ENCODE measurements around the gene CREB5.

The CREB5 gene

GRCh38 chr7:28484606-28484935 is 72.3 kb downstream of the CREB5 start:
- peaks cover 0 to 6% of the 10 kb centered on the region in 2 donors for H3K27me3 ChIP-seq (ENCODE audit: control insufficient read depth in 1 of 2, insufficient read depth in 2 of 2, low read length in 2 of 2)
- no peak overlapping the region for H3K4me3 ChIP-seq (ENCODE audit: low read depth in 1 of 2, low read length in 2 of 2)
- no peaks in the 10 kb centered on the region for H3K36me3 ChIP-seq (ENCODE audit: control insufficient read depth in 1 of 2, insufficient read depth in 2 of 2, low read length in 2 of 2)
- no peak overlapping the region for H3K27ac ChIP-seq (ENCODE audit: low read depth, low read length)
- H3K9ac ChIP-seq (ENCODE audit: low read depth in 1 of 2, low read length in 2 of 2): no peak overlapping the region
- H3K9me3 ChIP-seq (ENCODE audit: control insufficient read depth in 1 of 2, low read length in 2 of 2): no peaks in the 10 kb centered on the region
- H3K4me1 ChIP-seq (ENCODE audit: control insufficient read depth in 1 of 2, insufficient read depth in 2 of 2, low read length in 2 of 2): no peaks in the 10 kb centered on the region

DNA sequence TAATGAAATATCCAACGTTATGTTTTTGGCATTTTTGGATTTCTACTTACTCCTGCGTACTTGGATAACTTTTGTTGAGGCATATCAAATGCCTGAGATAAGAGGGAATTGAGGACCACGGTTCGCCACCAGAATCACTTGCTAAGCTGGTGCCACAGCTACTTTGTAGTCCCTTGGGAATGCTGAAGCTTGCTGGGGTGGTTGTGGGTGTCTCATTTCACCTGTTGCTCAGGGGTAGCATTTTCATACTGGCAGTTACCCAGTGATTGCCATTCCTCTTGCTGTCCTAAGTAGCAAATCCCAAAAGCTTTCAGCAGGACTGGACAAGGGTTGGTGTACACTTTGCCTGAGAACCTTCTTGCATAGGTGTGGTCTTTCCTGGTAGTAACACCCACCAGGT is 75.2 kb downstream of the CREB5 start:
- H3K4me1 ChIP-seq (ENCODE audit: control insufficient read depth in 1 of 2, insufficient read depth in 2 of 2, low read length in 2 of 2): no peaks in the 10 kb centered on the region
- no peak overlapping the region for H3K27ac ChIP-seq (ENCODE audit: low read depth, low read length)
- no peaks in the 10 kb centered on the region for H3K36me3 ChIP-seq (ENCODE audit: control insufficient read depth in 1 of 2, insufficient read depth in 2 of 2, low read length in 2 of 2)
- H3K9ac ChIP-seq (ENCODE audit: low read depth in 1 of 2, low read length in 2 of 2): no peak overlapping the region
- H3K4me3 ChIP-seq (ENCODE audit: low read depth in 1 of 2, low read length in 2 of 2): no peak overlapping the region
- H3K9me3 ChIP-seq (ENCODE audit: control insufficient read depth in 1 of 2, low read length in 2 of 2): no peaks in the 10 kb centered on the region
- H3K27me3 ChIP-seq (ENCODE audit: control insufficient read depth in 1 of 2, insufficient read depth in 2 of 2, low read length in 2 of 2): no peaks in the 10 kb centered on the region

GRCh38 chr7:28488061-28488791 is 75.9 kb downstream of the CREB5 start:
- Histone ChIP-seq H3K4me1 (ENCODE audit: control insufficient read depth in 1 of 2, insufficient read depth in 2 of 2, low read length in 2 of 2) (no peaks in the 10 kb centered on the region), H3K4me3 (ENCODE audit: low read depth in 1 of 2, low read length in 2 of 2) (no peak overlapping the region), H3K27ac (ENCODE audit: low read depth, low read length) (no peak overlapping the region), H3K9me3 (ENCODE audit: control insufficient read depth in 1 of 2, low read length in 2 of 2) (no peaks in the 10 kb centered on the region), H3K36me3 (ENCODE audit: control insufficient read depth in 1 of 2, insufficient read depth in 2 of 2, low read length in 2 of 2) (no peaks in the 10 kb centered on the region), H3K27me3 (ENCODE audit: control insufficient read depth in 1 of 2, insufficient read depth in 2 of 2, low read length in 2 of 2) (no peaks in the 10 kb centered on the region), H3K9ac (ENCODE audit: low read depth in 1 of 2, low read length in 2 of 2) (no peak overlapping the region)

DNA sequence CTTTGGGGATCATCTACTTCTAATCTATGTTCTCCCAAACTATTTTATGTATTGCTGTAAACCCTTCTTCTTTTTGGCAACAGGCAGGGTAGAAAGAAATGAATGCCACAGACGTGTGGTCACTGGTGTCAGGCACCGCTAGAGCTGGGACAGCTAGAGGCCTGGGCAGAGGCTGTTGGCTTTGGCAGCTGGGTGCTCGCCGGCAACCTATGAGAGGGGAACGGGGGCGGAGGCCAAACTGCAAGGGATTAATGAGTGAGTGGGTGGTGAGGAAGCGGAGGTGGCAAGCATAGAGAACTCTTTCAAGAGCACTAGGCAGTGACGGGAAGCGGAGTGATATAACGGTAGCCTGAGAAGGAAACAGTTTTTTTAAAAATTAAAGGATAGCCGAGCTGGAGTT is 78.5 kb downstream of the CREB5 start:
- Histone ChIP-seq H3K9me3 (ENCODE audit: control insufficient read depth in 1 of 2, low read length in 2 of 2) (no peaks in the 10 kb centered on the region), H3K27me3 (ENCODE audit: control insufficient read depth in 1 of 2, insufficient read depth in 2 of 2, low read length in 2 of 2) (no peaks in the 10 kb centered on the region), H3K4me3 (ENCODE audit: low read depth in 1 of 2, low read length in 2 of 2) (no peak overlapping the region), H3K4me1 (ENCODE audit: control insufficient read depth in 1 of 2, insufficient read depth in 2 of 2, low read length in 2 of 2) (peaks cover 0 to 4% of the 10 kb centered on the region in 2 donors), H3K27ac (ENCODE audit: low read depth, low read length) (no peak overlapping the region), H3K9ac (ENCODE audit: low read depth in 1 of 2, low read length in 2 of 2) (no peak overlapping the region), H3K36me3 (ENCODE audit: control insufficient read depth in 1 of 2, insufficient read depth in 2 of 2, low read length in 2 of 2) (no peaks in the 10 kb centered on the region)

GRCh38 chr7:28493477-28493876 is 81.2 kb downstream of the CREB5 start:
- H3K4me1 ChIP-seq (ENCODE audit: control insufficient read depth in 1 of 2, insufficient read depth in 2 of 2, low read length in 2 of 2): peaks cover 0 to 4% of the 10 kb centered on the region in 2 donors
- no peaks in the 10 kb centered on the region for H3K36me3 ChIP-seq (ENCODE audit: control insufficient read depth in 1 of 2, insufficient read depth in 2 of 2, low read length in 2 of 2)
- no peak overlapping the region for H3K4me3 ChIP-seq (ENCODE audit: low read depth in 1 of 2, low read length in 2 of 2)
- no peaks in the 10 kb centered on the region for H3K27me3 ChIP-seq (ENCODE audit: control insufficient read depth in 1 of 2, insufficient read depth in 2 of 2, low read length in 2 of 2)
- no peak overlapping the region for H3K27ac ChIP-seq (ENCODE audit: low read depth, low read length)
- no peaks in the 10 kb centered on the region for H3K9me3 ChIP-seq (ENCODE audit: control insufficient read depth in 1 of 2, low read length in 2 of 2)
- H3K9ac ChIP-seq (ENCODE audit: low read depth in 1 of 2, low read length in 2 of 2): no peak overlapping the region

DNA sequence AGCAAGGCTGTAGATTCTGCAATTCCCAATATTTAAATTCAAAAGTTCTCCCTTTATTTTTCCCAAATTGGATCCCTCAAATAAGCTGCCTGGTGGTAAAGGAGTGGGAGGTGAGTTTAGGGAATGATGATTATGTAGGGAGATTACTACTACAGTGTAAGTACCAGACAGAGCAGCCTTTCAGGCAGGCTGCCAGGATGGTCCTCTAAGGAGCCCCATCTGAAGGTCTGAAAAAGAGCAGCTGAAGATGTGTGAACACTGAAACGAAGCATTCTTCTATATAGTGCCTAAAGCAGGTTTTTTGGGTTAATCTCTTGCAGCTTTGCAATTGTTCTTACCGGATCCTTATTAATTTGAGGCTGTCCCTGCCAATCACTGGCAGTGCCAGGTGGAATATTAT is 84.7 kb downstream of the CREB5 start:
- Histone ChIP-seq H3K9ac (ENCODE audit: low read depth in 1 of 2, low read length in 2 of 2) (no peak overlapping the region), H3K27me3 (ENCODE audit: control insufficient read depth in 1 of 2, insufficient read depth in 2 of 2, low read length in 2 of 2) (no peaks in the 10 kb centered on the region), H3K9me3 (ENCODE audit: control insufficient read depth in 1 of 2, low read length in 2 of 2) (no peaks in the 10 kb centered on the region), H3K27ac (ENCODE audit: low read depth, low read length) (no peak overlapping the region), H3K36me3 (ENCODE audit: control insufficient read depth in 1 of 2, insufficient read depth in 2 of 2, low read length in 2 of 2) (no peaks in the 10 kb centered on the region), H3K4me1 (ENCODE audit: control insufficient read depth in 1 of 2, insufficient read depth in 2 of 2, low read length in 2 of 2) (peaks cover 0 to 4% of the 10 kb centered on the region in 2 donors), H3K4me3 (ENCODE audit: low read depth in 1 of 2, low read length in 2 of 2) (no peak overlapping the region)

DNA sequence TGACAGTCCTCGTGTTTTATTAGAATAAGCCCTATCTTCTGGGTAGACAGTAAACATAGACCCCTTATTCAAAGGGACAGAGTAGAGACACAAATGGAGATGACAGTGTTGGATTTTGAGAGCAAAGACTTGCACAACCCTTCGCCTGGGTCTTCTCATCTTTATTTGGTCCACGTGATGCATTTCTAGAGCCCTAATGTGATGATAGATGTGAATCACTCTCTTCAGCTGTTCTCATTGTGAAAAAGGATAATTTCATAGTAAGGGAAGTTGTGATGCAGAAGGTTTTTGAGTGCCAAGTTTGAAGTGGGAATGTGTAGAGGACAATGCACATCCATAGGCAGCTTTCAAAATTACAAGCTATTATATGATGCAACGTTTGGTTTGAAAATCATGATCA is 86.3 kb downstream of the CREB5 start:
- Histone ChIP-seq H3K9ac (ENCODE audit: low read depth in 1 of 2, low read length in 2 of 2) (no peak overlapping the region), H3K4me3 (ENCODE audit: low read depth in 1 of 2, low read length in 2 of 2) (no peak overlapping the region), H3K4me1 (ENCODE audit: control insufficient read depth in 1 of 2, insufficient read depth in 2 of 2, low read length in 2 of 2) (peaks cover 0 to 4% of the 10 kb centered on the region in 2 donors), H3K27ac (ENCODE audit: low read depth, low read length) (no peak overlapping the region), H3K27me3 (ENCODE audit: control insufficient read depth in 1 of 2, insufficient read depth in 2 of 2, low read length in 2 of 2) (no peaks in the 10 kb centered on the region), H3K9me3 (ENCODE audit: control insufficient read depth in 1 of 2, low read length in 2 of 2) (no peaks in the 10 kb centered on the region), H3K36me3 (ENCODE audit: control insufficient read depth in 1 of 2, insufficient read depth in 2 of 2, low read length in 2 of 2) (no peaks in the 10 kb centered on the region)

GRCh38 chr7:28500138-28500537 is 87.8 kb downstream of the CREB5 start:
- no peaks in the 10 kb centered on the region for H3K9me3 ChIP-seq (ENCODE audit: control insufficient read depth in 1 of 2, low read length in 2 of 2)

GRCh38 chr7:28502408-28502807 is 90.1 kb downstream of the CREB5 start:
- H3K27ac ChIP-seq (ENCODE audit: low read depth, low read length): no peak overlapping the region
- H3K4me3 ChIP-seq (ENCODE audit: low read depth in 1 of 2, low read length in 2 of 2): no peak overlapping the region
- no peak overlapping the region for H3K9ac ChIP-seq (ENCODE audit: low read depth in 1 of 2, low read length in 2 of 2)
- no peaks in the 10 kb centered on the region for H3K9me3 ChIP-seq (ENCODE audit: control insufficient read depth in 1 of 2, low read length in 2 of 2)
- H3K4me1 ChIP-seq (ENCODE audit: control insufficient read depth in 1 of 2, insufficient read depth in 2 of 2, low read length in 2 of 2): no peaks in the 10 kb centered on the region
- H3K27me3 ChIP-seq (ENCODE audit: control insufficient read depth in 1 of 2, insufficient read depth in 2 of 2, low read length in 2 of 2): no peaks in the 10 kb centered on the region
- no peaks in the 10 kb centered on the region for H3K36me3 ChIP-seq (ENCODE audit: control insufficient read depth in 1 of 2, insufficient read depth in 2 of 2, low read length in 2 of 2)

More at GRCh38 chr7:28500138-28500537, 87.8 kb downstream of the CREB5 start:
- Histone ChIP-seq H3K4me3 (ENCODE audit: low read depth in 1 of 2, low read length in 2 of 2) (no peak overlapping the region), H3K4me1 (ENCODE audit: control insufficient read depth in 1 of 2, insufficient read depth in 2 of 2, low read length in 2 of 2) (no peaks in the 10 kb centered on the region), H3K27me3 (ENCODE audit: control insufficient read depth in 1 of 2, insufficient read depth in 2 of 2, low read length in 2 of 2) (no peaks in the 10 kb centered on the region), H3K36me3 (ENCODE audit: control insufficient read depth in 1 of 2, insufficient read depth in 2 of 2, low read length in 2 of 2) (no peaks in the 10 kb centered on the region), H3K27ac (ENCODE audit: low read depth, low read length) (no peak overlapping the region), H3K9ac (ENCODE audit: low read depth in 1 of 2, low read length in 2 of 2) (no peak overlapping the region)

DNA sequence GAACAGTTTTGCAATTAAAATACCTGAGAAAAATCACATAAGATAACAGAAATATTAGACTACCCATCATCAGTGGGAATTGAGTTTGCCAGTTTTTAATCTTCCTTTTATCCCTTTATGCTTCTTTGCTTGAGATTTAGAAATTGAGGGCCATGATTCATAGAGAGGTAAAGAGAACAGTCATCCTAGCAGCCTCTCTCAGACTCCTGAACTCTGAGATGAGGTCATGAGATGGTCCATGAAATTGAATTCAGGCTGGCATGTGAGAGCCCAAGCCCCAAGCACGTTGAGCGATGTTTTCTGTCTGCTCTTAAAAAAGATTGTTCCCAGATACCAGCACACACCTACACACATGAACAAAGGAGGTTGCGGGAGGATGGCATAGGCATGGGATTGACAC is 91.1 kb downstream of the CREB5 start:
- H3K27ac ChIP-seq (ENCODE audit: low read depth, low read length): no peak overlapping the region
- no peaks in the 10 kb centered on the region for H3K27me3 ChIP-seq (ENCODE audit: control insufficient read depth in 1 of 2, insufficient read depth in 2 of 2, low read length in 2 of 2)
- H3K9ac ChIP-seq (ENCODE audit: low read depth in 1 of 2, low read length in 2 of 2): no peak overlapping the region
- H3K9me3 ChIP-seq (ENCODE audit: control insufficient read depth in 1 of 2, low read length in 2 of 2): no peaks in the 10 kb centered on the region
- no peak overlapping the region for H3K4me3 ChIP-seq (ENCODE audit: low read depth in 1 of 2, low read length in 2 of 2)
- no peaks in the 10 kb centered on the region for H3K4me1 ChIP-seq (ENCODE audit: control insufficient read depth in 1 of 2, insufficient read depth in 2 of 2, low read length in 2 of 2)
- H3K36me3 ChIP-seq (ENCODE audit: control insufficient read depth in 1 of 2, insufficient read depth in 2 of 2, low read length in 2 of 2): no peaks in the 10 kb centered on the region

- Histone ChIP-seq H3K27me3 (ENCODE audit: control insufficient read depth in 1 of 2, insufficient read depth in 2 of 2, low read length in 2 of 2) (no peaks in the 10 kb centered on the region), H3K4me1 (ENCODE audit: control insufficient read depth in 1 of 2, insufficient read depth in 2 of 2, low read length in 2 of 2) (no peaks in the 10 kb centered on the region), H3K4me3 (ENCODE audit: low read depth in 1 of 2, low read length in 2 of 2) (no peak overlapping the region), H3K36me3 (ENCODE audit: control insufficient read depth in 1 of 2, insufficient read depth in 2 of 2, low read length in 2 of 2) (no peaks in the 10 kb centered on the region), H3K9me3 (ENCODE audit: control insufficient read depth in 1 of 2, low read length in 2 of 2) (no peaks in the 10 kb centered on the region), H3K27ac (ENCODE audit: low read depth, low read length) (no peak overlapping the region), H3K9ac (ENCODE audit: low read depth in 1 of 2, low read length in 2 of 2) (no peak overlapping the region)
Observed at GRCh38 chr7:28505014-28505413, 92.7 kb downstream of the CREB5 start.
